HG02885 (cell line): ENCODE measurements around the gene ZNF543.

ENCODE experiments used
- ATAC-seq: cut with Tn5 transposase; IDR thresholded peaks from one replicate; pipeline ENCODE4 v1.9.1; 2021; ENCODE audit warnings: mild to moderate bottlenecking; ENCODE audit not compliant: unreplicated experiment, poor library complexity

The ZNF543 gene

DNA sequence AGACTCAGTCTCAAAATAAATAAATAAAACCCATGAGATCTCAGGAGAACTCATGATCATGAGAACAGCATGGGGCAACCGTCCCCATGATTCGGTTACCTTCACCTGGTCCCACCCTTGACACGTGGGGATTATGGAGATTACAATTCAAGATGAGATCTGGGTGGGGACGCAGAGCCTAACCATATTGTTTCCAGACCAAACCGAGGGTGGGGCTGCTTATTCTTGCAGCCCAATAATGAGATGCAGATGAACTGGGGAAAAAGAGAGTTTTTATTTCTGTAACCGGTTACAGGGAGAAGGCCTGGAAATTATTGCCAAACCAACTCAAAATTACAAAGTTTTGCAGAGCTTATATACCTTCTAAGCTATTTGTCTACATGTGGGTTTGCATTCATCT, 55.9 kb downstream of the ZNF543 start:
- ATAC-seq = no peak

DNA sequence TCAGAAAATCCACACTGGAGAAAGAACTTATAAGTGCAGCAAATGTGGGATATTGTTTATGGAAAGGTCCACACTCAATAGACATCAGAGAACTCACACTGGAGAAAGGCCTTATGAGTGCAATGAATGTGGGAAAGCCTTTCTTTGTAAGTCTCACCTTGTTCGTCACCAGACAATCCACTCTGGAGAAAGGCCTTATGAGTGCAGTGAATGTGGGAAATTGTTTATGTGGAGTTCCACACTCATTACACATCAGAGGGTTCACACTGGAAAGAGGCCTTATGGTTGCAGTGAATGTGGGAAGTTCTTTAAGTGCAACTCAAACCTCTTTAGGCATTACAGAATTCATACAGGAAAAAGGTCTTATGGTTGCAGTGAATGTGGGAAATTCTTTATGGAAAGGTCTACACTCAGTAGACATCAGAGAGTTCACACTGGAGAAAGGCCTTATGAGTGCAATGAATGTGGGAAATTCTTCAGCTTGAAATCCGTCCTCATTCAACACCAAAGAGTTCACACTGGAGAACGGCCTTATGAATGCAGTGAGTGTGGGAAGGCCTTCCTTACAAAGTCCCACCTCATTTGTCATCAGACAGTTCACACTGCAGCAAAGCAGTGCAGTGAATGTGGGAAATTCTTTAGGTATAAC, 57.4 kb downstream of the ZNF543 start:
- no peak for ATAC-seq
